ENCODE results near the gene GAB2.

DNA sequence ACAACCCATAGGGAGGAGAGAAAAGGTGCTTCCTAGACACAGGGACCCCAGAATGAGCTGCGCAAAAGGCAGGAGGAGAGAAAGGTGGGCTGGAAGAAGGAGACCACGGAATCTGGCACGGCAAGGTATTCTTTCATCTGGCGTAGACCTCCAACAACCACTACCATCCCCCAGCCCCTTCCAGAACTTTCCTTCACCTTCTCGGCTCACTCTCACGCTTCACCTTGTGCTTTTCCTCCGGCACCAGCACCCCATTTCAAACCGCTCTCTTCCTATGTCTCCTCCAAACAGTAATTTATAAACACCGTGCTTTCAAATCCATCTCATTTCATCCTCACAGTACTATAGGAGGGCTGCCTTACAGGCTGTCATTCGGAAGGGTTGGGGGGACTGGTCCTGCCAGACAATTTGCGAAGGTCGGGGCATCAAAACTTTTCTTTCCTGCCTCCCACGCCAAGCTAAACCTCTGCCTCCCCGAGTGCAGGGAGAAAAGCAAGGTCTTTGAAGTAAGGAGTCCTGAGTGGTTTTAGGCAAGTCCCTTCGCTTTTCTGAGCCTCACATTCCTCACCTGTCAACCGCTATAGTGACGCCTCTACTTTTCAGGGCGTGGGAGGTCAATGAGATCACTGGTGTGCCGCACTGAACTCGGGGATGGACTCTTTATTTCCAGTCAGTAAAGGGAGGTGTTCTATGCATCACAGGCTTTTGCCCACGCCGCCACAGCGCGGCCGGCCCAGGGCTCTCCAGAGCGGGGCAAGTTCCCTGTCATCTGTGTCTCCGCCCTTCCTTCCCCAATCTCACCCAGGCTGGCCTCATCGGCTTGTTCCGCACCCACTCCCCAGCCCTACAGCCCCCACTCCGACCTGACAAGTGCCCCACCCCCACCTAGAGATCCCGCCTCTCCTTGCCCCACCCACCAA is 230.0 kb downstream of the GAB2 start:
- TF ChIP-seq CTCF (IDR thresholded peaks at IDR 0.05) (no peak), POLR2A (IDR thresholded peaks at IDR 0.05) (no peak), EP300 (IDR thresholded peaks at IDR 0.05) (no peak)

All from tibial nerve (tissue), 4 donors.